MM.1S (cell line): Measurements from ENCODE around the gene NELL1.

Experiments
- DNase-seq: peaks from one replicate; pipeline ENCODE4 v3.0.0-alpha.2; 2015
- H2AFZ ChIP-seq: fragments of 300-600 bp; sonication (generic); 2 replicates; pipeline ENCODE4 v1.6.0; 2016; ENCODE audit warnings: antibody characterized with exemption, low read length
- H3F3A ChIP-seq: fragments of 300-600 bp; sonication (generic); 2 replicates; pipeline ENCODE4 v1.6.1; 2016; ENCODE audit warnings: mild to moderate bottlenecking, antibody characterized with exemption, low read length, moderate library complexity, mixed read lengths; ENCODE audit not compliant: insufficient read depth
- H3K27ac ChIP-seq: fragments of 300-600 bp; sonication (generic); 2 replicates; pipeline ENCODE4 v1.5.1; 2016; ENCODE audit warnings: mild to moderate bottlenecking, low read length
- H3K27me3 ChIP-seq: fragments of 300-600 bp; sonication (generic); replicated peaks from 2 replicates; pipeline ENCODE4 v1.6.0; 2016; ENCODE audit warnings: low read length; ENCODE audit not compliant: insufficient read depth
- H3K36me3 ChIP-seq: fragments of 300-600 bp; sonication (generic); replicated peaks from 2 replicates; pipeline ENCODE4 v1.6.1; 2016; ENCODE audit warnings: mild to moderate bottlenecking, low read length, mixed read lengths; ENCODE audit not compliant: insufficient read depth
- H3K4me1 ChIP-seq: fragments of 300-600 bp; sonication (generic); 2 replicates; pipeline ENCODE4 v1.6.1; 2016; ENCODE audit warnings: low read length, mixed read lengths
- H3K4me2 ChIP-seq: fragments of 300-600 bp; sonication (generic); 2 replicates; pipeline ENCODE4 v1.6.0; 2016; ENCODE audit warnings: low read depth, low read length
- H3K4me3 ChIP-seq: fragments of 300-600 bp; sonication (generic); 2 replicates; pipeline ENCODE4 v1.5.1; 2016; ENCODE audit warnings: low read length, mixed read lengths
- H3K79me2 ChIP-seq: fragments of 300-600 bp; sonication (generic); 2 replicates; pipeline ENCODE4 v1.6.1; 2016; ENCODE audit warnings: mixed run types, low read length, mixed read lengths
- H3K9ac ChIP-seq: fragments of 300-600 bp; sonication (generic); 2 replicates; pipeline ENCODE4 v1.6.1; 2016; ENCODE audit warnings: low read length, mixed read lengths
- H3K9me2 ChIP-seq: fragments of 300-600 bp; sonication (generic); replicated peaks from 2 replicates; pipeline ENCODE4 v1.6.1; 2016; ENCODE audit warnings: mild to moderate bottlenecking, low read length, mixed read lengths; ENCODE audit not compliant: insufficient read depth
- H3K9me3 ChIP-seq: fragments of 300-600 bp; sonication (generic); replicated peaks from 2 replicates; pipeline ENCODE4 v1.6.1; 2016; ENCODE audit warnings: mild to moderate bottlenecking, low read length, mixed read lengths; ENCODE audit not compliant: insufficient read depth
- H4K20me1 ChIP-seq: fragments of 300-600 bp; sonication (generic); 2 replicates; pipeline ENCODE4 v1.6.1; 2016; ENCODE audit warnings: mild to moderate bottlenecking, low read length, moderate library complexity, mixed read lengths; ENCODE audit not compliant: insufficient read depth
- CTCF ChIP-seq: fragments of 300-600 bp; sonication (generic); IDR thresholded peaks from 2 replicates; pipeline ENCODE4 v1.5.1; 2016; ENCODE audit warnings: antibody characterized with exemption, low read length, mixed read lengths
- EZH2 ChIP-seq: fragments of 300-600 bp; sonication (generic); optimal IDR thresholded peaks from 2 replicates; pipeline ENCODE3; 2017; ENCODE audit warnings: low read depth, mild to moderate bottlenecking, antibody characterized with exemption, low read length, mixed read lengths
- EZH2phosphoT487 ChIP-seq: fragments of 300-600 bp; sonication (generic); IDR thresholded peaks from 2 replicates; pipeline ENCODE4 v1.6.1; 2018; ENCODE audit warnings: antibody characterized with exemption, low read length

Gene NELL1

DNA sequence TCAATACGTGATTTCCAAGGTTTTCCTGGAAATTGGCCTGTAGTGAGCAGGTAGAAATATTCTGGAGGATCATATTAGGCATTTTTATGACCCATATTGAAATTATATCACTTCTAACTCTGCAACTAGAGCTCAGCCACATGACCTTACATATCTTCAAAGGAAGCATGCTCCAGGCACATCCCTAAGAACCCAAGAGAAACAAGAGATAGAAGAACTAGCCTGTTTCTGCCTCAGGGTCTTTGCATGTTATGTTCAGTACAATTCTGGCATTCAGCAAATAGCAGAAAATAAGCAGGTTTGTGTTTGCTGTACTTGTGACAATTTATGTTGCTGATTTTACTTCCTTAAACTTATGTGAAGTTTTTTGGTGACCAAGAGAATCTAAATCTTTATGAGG lies 859.8 kb downstream of the NELL1 start:
- H3K79me2 ChIP-seq = no peaks in the 10 kb centered on the region
- no peak overlapping the region for H3K4me3 ChIP-seq
- no peaks in the 10 kb centered on the region for H3K36me3 ChIP-seq
- no peaks in the 10 kb centered on the region for H3F3A ChIP-seq
- H3K27me3 ChIP-seq = no peaks in the 10 kb centered on the region
- no peak overlapping the region for H3K4me2 ChIP-seq
- no peaks in the 10 kb centered on the region for H3K9me2 ChIP-seq
- no peak overlapping the region for H3K27ac ChIP-seq
- H3K4me1 ChIP-seq = no peaks in the 10 kb centered on the region
- H3K9ac ChIP-seq = no peak overlapping the region
- TF ChIP-seq EZH2 (no peak), EZH2phosphoT487 (no peak), CTCF (no peak)
- DNase-seq = no peak
- no peaks in the 10 kb centered on the region for H4K20me1 ChIP-seq
- H3K9me3 ChIP-seq = no peaks in the 10 kb centered on the region
- H2AFZ ChIP-seq = no peak overlapping the region

- no peak overlapping the region for H2AFZ ChIP-seq
- no peak overlapping the region for H3K27ac ChIP-seq
- no peaks in the 10 kb centered on the region for H3K36me3 ChIP-seq
- H3K27me3 ChIP-seq = no peaks in the 10 kb centered on the region
- H3K4me1 ChIP-seq = no peaks in the 10 kb centered on the region
- H3K9me2 ChIP-seq = no peaks in the 10 kb centered on the region
- H3K79me2 ChIP-seq = no peaks in the 10 kb centered on the region
- H3K4me3 ChIP-seq = no peak overlapping the region
- no peak overlapping the region for H3K9ac ChIP-seq
- no peak overlapping the region for H3K4me2 ChIP-seq
- H4K20me1 ChIP-seq = no peaks in the 10 kb centered on the region
- DNase-seq = no peak
- TF ChIP-seq EZH2phosphoT487 = no peak
- TF ChIP-seq CTCF = no peak
- TF ChIP-seq EZH2 = no peak
- no peaks in the 10 kb centered on the region for H3K9me3 ChIP-seq
- no peaks in the 10 kb centered on the region for H3F3A ChIP-seq
Measured at GRCh38 chr11:21534288-21534687, 864.9 kb downstream of the NELL1 start.

DNA sequence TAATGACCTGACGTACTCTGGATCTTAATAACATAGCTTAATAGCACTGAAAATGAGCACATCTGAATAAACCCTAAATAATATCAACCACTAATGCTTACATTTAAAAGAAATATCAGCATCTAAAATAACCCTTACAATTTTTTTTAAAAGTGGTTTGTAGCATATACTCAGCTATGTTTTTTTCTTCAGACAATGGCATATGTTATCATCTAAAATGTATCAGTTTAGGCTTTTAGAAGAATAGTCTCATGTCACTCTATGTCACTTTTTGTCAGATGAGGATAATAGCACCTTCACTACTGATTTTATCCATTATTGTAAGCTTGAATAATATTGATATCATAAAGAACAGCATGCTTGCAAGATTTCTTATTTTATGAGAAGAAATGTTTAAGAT lies 868.6 kb downstream of the NELL1 start:
- TF ChIP-seq EZH2 = no peak
- no peaks in the 10 kb centered on the region for H3F3A ChIP-seq
- no peaks in the 10 kb centered on the region for H4K20me1 ChIP-seq

GRCh38 chr11:21541187-21541751 lies 871.9 kb downstream of the NELL1 start:
- H3K27me3 ChIP-seq = no peaks in the 10 kb centered on the region
- no peaks in the 10 kb centered on the region for H3K79me2 ChIP-seq
- no peak for TF ChIP-seq EZH2
- no peak for TF ChIP-seq CTCF
- no peak for TF ChIP-seq EZH2phosphoT487
- no peaks in the 10 kb centered on the region for H4K20me1 ChIP-seq
- H2AFZ ChIP-seq = no peak overlapping the region
- peaks cover 12% of the 10 kb centered on the region for H3K4me1 ChIP-seq
- no peak overlapping the region for H3K4me2 ChIP-seq
- no peaks in the 10 kb centered on the region for H3F3A ChIP-seq
- H3K36me3 ChIP-seq = no peaks in the 10 kb centered on the region
- no peaks in the 10 kb centered on the region for H3K9me3 ChIP-seq
- H3K9me2 ChIP-seq = no peaks in the 10 kb centered on the region
- H3K4me3 ChIP-seq = no peak overlapping the region
- no peak for DNase-seq
- H3K9ac ChIP-seq = no peak overlapping the region
- H3K27ac ChIP-seq = no peak overlapping the region

More for the DNA sequence above, 868.6 kb downstream of the NELL1 start:
- H3K79me2 ChIP-seq = no peaks in the 10 kb centered on the region
- no peak overlapping the region for H3K27ac ChIP-seq
- no peaks in the 10 kb centered on the region for H3K9me3 ChIP-seq
- no peak for DNase-seq
- H3K27me3 ChIP-seq = no peaks in the 10 kb centered on the region
- H3K9ac ChIP-seq = no peak overlapping the region
- no peaks in the 10 kb centered on the region for H3K4me1 ChIP-seq
- no peak overlapping the region for H3K4me3 ChIP-seq
- no peak overlapping the region for H2AFZ ChIP-seq
- H3K9me2 ChIP-seq = no peaks in the 10 kb centered on the region
- H3K4me2 ChIP-seq = no peak overlapping the region
- no peaks in the 10 kb centered on the region for H3K36me3 ChIP-seq
